Measurements from ENCODE around the gene PTPRN2.
"Not testable (repeated sequence)": the region's sequence is repeated elsewhere in the genome, so short reads cannot be mapped to it uniquely, and the experiment has no call there.

The PTPRN2 gene

GRCh38 chr7:158395349-158395748 is 192.3 kb downstream of the PTPRN2 start:
- no peak for DNase-seq

- no peak for DNase-seq
These were observed 192.7 kb downstream of the PTPRN2 start for GRCh38 chr7:158394936-158395335.

DNA sequence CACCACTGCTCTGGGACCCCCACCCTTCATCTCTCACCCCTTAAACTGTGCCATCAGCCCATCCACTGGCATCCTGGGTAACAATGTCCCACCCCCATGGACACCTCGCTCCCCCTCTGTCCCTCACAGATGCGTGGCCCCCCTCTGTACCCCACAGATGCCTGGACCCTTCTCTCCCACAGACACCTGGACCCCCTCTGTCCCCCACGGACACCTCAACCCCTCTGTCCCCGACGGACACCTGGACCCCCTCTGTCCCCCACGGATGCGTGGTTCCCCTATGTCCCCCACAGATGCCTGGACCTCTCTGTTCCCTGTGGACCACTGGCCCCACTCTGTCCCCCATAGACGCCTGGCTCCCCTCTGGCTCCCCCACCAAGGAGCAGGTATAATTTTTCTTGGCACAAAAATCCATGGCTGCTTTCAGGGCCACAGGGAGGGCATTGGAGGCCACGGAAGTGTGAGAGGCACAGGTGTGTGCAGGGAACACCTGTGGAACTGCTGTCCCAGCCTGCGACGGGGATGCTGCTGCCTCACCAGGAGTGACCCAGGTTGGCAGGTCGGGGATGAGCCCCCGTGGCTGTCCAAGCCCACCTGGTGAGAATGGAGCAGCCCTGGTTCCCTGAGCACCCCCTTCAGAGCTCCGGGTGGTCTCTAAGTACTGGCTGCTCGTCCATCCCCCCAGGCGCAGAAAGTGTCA is 193.5 kb downstream of the PTPRN2 start:
- DNase-seq, result no peak

- DNase-seq, result no peak
These were observed 195.4 kb downstream of the PTPRN2 start for GRCh38 chr7:158392251-158392650.

GRCh38 chr7:158391541-158391940 is 196.1 kb downstream of the PTPRN2 start:
- no peak for DNase-seq

DNA sequence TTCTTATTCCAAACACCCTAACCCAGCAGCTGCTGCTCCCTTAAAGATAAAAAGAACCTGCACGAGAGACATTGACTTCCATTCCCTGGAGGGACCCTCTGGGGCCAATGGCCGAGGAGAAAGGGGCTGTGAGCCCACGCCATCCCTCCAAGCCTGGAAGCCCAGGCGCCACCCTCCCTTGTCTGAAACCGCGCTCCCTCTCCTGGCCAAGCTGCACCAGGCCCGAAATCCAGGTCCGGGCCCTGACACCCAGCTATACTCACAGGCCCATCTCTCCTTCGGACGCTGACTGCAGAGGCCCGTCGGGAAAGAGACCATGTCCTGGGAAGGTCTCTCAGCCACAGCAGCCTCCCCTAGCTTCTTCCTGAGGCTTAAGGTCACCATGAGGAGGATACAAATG is 196.5 kb downstream of the PTPRN2 start:
- DNase-seq, result no peak

- DNase-seq, result no peak
These were observed 197.2 kb downstream of the PTPRN2 start for GRCh38 chr7:158390460-158390859.

GRCh38 chr7:158389514-158390425 is 197.9 kb downstream of the PTPRN2 start:
- DNase-seq, result no peak

DNA sequence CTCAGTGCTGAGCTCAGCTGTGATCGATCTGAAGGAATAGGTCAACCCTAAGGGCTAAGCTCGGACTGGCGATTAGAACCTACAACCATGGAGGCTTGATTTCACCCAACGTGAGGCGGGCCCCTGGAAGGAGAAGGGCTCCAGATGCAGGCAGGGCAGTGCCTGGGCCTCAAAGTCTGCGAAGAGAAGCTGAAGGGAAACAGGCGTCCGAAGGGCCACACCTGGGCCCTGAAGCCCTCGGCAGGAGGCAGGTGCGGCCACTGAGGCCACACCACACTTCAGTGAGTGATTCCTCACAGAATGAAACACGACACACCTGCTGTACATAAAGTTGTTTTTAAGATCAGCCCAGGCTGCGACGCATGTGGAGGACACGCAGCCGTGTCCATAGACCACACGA is 198.7 kb downstream of the PTPRN2 start:
- DNase-seq, result no peak

- no peak for DNase-seq
These were observed 199.6 kb downstream of the PTPRN2 start for GRCh38 chr7:158388072-158388471.

- no peak for DNase-seq
These were observed 200.1 kb downstream of the PTPRN2 start for GRCh38 chr7:158387546-158387891.

DNA sequence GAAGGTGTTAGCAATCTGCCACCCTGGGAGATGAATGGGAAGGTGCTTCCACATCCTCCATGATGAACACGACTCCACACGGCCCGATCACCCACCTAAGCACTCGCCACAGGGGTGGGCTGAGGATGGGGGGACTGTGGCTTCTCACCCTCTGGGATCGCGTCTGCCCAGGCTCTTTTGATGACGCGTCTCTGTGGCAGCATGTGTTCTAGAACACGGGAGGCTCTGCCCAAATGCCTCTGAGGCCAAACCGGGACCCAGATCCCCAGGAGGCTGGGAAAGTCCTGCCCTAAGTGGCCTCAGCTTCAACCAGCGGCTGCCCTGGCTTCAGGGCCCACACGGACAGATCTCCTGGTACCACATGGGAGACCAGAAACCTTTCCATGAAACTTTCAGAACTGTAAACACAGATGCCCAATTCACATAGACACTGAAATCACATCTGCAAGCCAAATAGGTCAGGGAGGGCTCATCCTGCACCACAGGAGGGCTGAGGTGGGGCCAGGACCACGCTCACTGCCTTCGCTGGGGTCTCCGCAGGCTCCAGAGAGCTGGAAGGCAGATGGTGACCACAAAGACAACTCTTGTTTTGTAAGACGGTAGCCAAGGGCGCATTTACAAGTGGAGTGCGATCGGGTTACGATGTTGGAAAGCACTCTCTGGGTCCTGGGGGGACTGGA is 200.6 kb downstream of the PTPRN2 start:
- DNase-seq, result no peak

GRCh38 chr7:158386355-158386618 is 201.3 kb downstream of the PTPRN2 start:
- DNase-seq, result no peak

- not testable (repeated sequence) for DNase-seq
These were observed 201.9 kb downstream of the PTPRN2 start for GRCh38 chr7:158385496-158386354.

DNA sequence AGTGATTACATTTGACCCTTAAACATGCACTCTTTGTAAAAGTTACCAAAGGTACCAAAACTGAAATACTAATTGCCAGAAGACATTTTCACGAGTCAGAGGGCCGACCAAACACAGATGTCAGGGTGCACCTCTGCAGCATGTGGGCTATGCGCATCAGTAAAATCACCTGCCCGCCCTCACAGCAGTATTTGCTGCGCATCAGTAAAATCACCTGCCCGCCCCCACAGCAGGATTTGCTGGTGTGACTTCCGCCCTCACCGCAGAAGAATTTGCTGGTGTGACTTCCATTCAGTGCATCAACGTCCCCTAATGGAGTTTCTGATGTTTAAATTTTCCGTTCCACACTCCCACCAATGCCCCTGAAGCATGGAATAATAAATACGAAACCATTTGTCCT is 202.9 kb downstream of the PTPRN2 start:
- no peak for DNase-seq

GRCh38 chr7:158383665-158384064 is 204.0 kb downstream of the PTPRN2 start:
- no peak for DNase-seq

GRCh38 chr7:158382363-158383254 is 205.0 kb downstream of the PTPRN2 start:
- no peak for DNase-seq

- DNase-seq, result no peak
These were observed 205.7 kb downstream of the PTPRN2 start for GRCh38 chr7:158381956-158382355.

DNA sequence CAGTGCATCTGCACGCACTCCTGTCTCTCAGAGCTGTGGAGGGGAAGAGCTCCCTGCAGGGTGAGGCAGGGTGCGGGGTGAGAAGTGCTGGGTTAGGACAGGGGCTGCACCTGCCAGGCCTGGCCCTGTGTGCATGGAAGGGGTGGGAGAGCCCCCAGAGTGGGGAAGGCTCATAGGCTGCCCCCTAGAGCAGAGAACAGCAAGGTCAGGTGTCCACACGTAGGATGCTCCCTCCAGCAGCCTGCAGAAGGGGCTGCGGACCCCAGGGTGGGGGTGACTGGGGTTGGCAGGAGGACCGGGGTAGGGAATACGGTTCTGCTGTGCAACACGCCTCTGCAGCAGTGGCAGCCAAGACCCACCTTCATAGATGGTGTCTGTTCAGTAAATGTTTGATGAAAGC is 208.6 kb downstream of the PTPRN2 start:
- no peak for DNase-seq

- no peak for DNase-seq
These were observed 209.6 kb downstream of the PTPRN2 start for GRCh38 chr7:158377800-158378623.

GRCh38 chr7:158376839-158377186 is 210.8 kb downstream of the PTPRN2 start:
- peak; percentile 24 for DNase-seq
